Adipocyte (in vitro differentiated cells): ENCODE measurements around the gene VSX1.
A peak's percentile ranks its signal among the peaks of the same experiment; 100 is the strongest.

Experiments
- DNase-seq: peaks from one replicate; pipeline ENCODE4 v3.0.0-alpha.2; 2015; ENCODE audit warnings: low read depth
- H3K27me3 ChIP-seq: replicated peaks from 2 replicates; pipeline ENCODE4 v1.7.0; 2013; ENCODE audit warnings: mild to moderate bottlenecking, low read length, moderate library complexity; ENCODE audit not compliant: control insufficient read depth, insufficient read depth
- H3K36me3 ChIP-seq: 2 replicates; pipeline ENCODE4 v1.7.0; 2013; ENCODE audit warnings: low read length, mild to moderate bottlenecking, moderate library complexity; ENCODE audit not compliant: control insufficient read depth, insufficient read depth, severe bottlenecking
- H3K4me1 ChIP-seq: 2 replicates; pipeline ENCODE4 v1.7.0; 2013; ENCODE audit warnings: mild to moderate bottlenecking, low read length, moderate library complexity; ENCODE audit not compliant: control insufficient read depth, insufficient read depth
- H3K4me3 ChIP-seq: 2 replicates; pipeline ENCODE4 v1.7.0; 2013; ENCODE audit warnings: mild to moderate bottlenecking, low read length, moderate library complexity
- H3K9ac ChIP-seq: 2 replicates; pipeline ENCODE4 v1.7.0; 2013; ENCODE audit warnings: mild to moderate bottlenecking, low read length, moderate library complexity
- H3K9me3 ChIP-seq: 2 replicates; pipeline ENCODE4 v1.7.0; 2013; ENCODE audit warnings: mild to moderate bottlenecking, low read length, moderate library complexity; ENCODE audit not compliant: control insufficient read depth

Gene VSX1

DNA sequence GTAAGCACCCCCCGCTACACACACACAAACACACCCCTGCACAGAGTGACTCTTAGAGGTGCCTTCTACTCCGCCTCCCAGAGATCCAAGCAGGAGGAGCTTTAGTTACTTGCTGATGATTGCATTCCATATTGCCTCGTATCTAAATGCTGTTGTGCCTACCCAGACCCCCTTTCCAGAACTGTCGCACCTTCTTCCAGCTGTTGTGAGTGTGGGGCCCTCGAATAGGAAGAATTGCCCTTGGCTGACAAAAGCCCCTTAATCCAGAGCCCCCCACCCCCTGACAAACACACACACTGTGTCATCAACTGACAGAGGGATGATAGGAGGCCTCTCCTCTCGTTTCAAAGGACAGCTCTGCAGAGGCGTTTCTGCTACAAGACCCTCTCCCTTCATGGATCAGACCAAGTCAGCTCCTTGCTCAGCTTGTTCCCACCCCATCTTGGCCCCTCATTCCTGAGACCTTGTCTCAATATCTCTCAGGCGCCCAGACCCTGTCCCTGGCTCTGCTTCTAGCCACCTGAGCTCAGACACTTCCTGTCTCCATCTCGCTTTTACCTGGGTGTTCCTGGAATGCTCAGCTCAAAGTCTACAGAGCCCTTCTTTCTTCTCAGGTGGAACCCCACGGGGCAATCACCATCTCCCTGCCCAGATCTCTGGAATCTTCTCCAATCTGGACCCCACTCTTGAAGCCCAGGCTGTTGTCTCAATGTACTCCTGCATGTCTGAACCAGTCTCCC, 4.0 kb upstream of the VSX1 start:
- Histone ChIP-seq H3K4me3 (no peak overlapping the region), H3K9ac (no peak overlapping the region), H3K9me3 (no peaks in the 10 kb centered on the region), H3K36me3 (no peaks in the 10 kb centered on the region), H3K4me1 (peaks cover 8% of the 10 kb centered on the region), H3K27me3 (peaks cover 86% of the 10 kb centered on the region)
- DNase-seq = no peak

DNA sequence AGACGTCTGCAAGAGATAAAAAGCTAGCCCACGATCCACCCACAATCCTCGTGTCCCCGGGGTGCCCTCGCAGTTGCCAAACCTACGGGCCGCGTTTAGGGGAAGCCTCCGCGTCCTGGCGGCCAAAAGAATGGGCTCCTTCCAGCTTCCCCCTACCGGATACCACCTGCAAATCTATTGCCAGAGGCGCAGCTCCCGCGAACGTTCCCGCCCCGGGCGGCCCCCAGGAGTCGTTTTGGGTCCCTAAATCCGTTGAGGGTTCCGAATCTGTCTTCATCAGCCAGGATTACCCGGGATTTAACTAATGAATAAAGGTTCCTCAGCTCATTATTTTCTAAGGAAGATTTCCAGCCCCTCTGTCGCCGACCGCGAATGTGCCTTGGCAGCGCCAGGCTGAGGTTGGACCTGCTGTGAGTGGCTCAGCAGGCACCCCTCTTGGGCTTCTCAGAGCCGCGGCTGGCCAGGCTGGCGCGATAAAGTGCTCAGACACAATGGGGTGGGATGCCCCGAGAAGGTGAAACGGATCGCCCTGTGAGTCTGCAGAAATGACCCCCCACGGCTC, 2.8 kb upstream of the VSX1 start:
- peak; percentile 9 for DNase-seq

DNA sequence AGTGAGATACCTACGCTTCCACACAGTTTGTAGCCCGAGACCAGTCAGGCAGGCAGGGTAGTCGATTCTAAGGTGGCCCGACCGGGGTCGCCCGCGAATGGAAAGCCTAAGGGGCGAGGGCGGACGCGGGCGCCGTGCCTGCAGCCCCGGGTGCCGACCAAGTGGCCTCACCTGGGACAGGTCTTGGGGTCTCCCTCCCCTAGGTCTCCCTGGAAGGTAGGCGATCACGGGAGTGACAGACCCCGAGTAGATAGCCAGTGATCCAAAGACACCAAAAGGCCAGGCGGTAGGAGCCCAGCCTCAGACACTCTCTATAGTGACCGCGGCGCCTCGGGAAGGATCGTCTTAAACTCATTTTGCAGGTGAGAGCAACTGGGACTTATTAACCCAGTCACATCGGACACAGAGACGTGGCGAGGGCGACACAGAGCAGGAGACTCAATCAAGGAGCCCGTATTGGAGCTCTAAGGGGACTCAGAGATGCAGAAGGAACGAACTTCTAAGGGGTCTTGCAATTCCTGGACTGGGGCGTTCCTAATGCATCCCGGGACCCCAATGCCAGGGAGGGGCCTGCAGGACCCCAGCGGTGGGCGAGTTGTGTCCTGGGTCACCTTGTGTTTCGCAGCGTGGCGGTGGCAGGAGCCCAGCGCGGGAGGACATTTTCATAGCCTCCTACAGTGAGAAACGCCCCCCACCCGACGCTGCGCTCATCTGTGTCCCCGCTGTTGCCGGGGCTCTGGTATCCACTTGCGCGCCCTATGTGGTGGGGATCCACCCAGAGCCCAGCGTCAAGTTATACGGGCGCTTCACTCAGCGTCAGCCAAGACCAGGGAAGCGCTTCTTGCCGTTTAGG, 2.1 kb upstream of the VSX1 start:
- peaks cover 8% of the 10 kb centered on the region for H3K4me1 ChIP-seq
- peaks cover 86% of the 10 kb centered on the region for H3K27me3 ChIP-seq
- no peaks in the 10 kb centered on the region for H3K36me3 ChIP-seq
- no peaks in the 10 kb centered on the region for H3K9me3 ChIP-seq
- no peak overlapping the region for H3K4me3 ChIP-seq
- H3K9ac ChIP-seq = no peak overlapping the region
- no peak for DNase-seq

More for the DNA sequence above, 2.8 kb upstream of the VSX1 start:
- Histone ChIP-seq H3K9me3 (no peaks in the 10 kb centered on the region), H3K27me3 (peaks cover 86% of the 10 kb centered on the region), H3K4me3 (no peak overlapping the region), H3K9ac (no peak overlapping the region), H3K36me3 (no peaks in the 10 kb centered on the region), H3K4me1 (peaks cover 8% of the 10 kb centered on the region)

DNA sequence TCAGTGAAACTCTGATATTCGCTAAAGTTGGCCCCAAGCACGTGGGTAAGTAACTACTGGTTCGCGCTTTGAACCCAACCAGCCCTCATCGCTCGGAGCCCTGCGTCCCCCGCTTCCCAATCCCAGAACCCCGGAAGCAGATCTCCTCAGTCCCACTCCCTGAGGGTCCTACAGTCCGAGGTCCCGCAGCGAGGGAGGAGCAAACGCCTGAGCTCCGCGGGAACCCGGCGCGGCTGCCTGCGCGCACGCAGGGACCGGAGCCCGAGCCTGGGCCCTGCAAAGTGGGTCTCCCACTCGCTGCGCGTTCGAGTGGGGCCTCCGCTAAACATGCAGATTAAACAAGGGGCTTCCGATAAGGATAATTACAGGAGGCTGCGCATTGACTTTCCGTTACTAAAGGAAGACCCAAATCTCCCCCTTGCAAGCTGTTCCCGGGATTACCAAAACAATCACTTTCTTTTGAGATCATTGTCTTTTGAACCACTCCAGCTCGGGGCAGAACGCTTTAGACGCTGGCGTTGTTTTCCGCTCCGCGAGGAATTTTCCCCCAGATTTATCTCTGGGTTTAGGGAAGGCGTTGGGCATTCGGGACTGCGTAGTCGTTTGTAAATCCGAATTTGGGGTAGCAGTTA, 1.3 kb upstream of the VSX1 start:
- H3K36me3 ChIP-seq = no peaks in the 10 kb centered on the region
- H3K27me3 ChIP-seq = peaks cover 89% of the 10 kb centered on the region
- no peak overlapping the region for H3K4me3 ChIP-seq
- no peaks in the 10 kb centered on the region for H3K9me3 ChIP-seq
- no peak for DNase-seq
- H3K9ac ChIP-seq = no peak overlapping the region
- peaks cover 8% of the 10 kb centered on the region for H3K4me1 ChIP-seq

DNA sequence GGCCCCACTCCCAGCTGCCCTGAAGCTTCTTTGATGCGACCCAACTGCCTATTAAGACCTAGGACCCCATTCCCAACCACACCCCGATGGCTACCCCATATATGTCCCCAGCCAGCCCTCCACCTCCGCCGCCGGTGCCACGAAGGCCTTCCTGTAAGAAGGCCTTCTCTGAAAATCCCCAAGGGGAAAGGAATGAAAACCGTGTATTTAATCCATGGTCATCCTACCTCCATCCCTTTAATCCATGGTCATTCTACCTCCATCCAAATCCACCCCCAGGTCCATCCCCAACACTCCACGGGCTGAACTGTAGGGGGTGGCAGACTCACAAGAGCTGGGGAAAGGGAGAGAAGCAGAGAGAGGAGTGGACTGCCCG, 545 bp upstream of the VSX1 start:
- Histone ChIP-seq H3K9me3 (no peaks in the 10 kb centered on the region), H3K4me3 (no peak overlapping the region), H3K27me3 (peaks cover 85% of the 10 kb centered on the region), H3K4me1 (peaks cover 16% of the 10 kb centered on the region), H3K9ac (no peak overlapping the region), H3K36me3 (no peaks in the 10 kb centered on the region)
- no peak for DNase-seq

DNA sequence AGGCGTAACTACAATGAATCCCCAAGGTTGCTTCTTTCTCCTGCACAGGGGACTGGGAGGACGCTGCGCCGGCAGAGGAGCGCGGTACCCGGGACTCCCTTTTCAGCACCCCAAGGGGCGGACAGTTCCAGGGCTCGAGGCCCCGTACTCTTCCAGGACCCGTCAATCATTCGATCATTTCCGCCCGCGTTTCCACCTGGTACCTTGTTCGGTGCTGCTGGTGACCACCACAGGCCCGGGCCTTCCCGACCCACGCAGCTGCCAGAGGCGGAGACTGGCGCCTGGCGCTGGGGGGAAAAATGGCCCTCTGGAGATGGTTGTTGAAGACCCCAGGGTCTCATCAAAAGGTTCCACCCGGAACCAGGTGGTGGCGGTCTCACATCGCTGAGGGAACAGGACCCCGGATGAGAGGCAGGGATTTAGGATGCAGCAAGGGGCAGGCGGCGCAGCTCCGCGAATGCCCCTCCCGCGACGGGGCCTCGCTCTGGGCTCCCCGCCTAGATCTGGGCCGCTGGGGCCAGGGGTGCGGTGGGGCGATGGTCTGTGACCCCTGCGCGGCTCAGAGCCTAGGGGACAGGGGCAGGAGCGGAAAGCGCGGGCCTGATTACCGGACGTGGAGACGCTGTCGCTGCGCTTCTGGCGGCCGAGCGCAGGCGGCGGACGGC, 744 bp downstream of the VSX1 start:
- H3K9me3 ChIP-seq = no peaks in the 10 kb centered on the region
- peak; percentile 37 for DNase-seq
- H3K4me3 ChIP-seq = no peak overlapping the region
- peaks cover 26% of the 10 kb centered on the region for H3K4me1 ChIP-seq
- H3K36me3 ChIP-seq = no peaks in the 10 kb centered on the region
- peaks cover 77% of the 10 kb centered on the region for H3K27me3 ChIP-seq
- H3K9ac ChIP-seq = no peak overlapping the region

DNA sequence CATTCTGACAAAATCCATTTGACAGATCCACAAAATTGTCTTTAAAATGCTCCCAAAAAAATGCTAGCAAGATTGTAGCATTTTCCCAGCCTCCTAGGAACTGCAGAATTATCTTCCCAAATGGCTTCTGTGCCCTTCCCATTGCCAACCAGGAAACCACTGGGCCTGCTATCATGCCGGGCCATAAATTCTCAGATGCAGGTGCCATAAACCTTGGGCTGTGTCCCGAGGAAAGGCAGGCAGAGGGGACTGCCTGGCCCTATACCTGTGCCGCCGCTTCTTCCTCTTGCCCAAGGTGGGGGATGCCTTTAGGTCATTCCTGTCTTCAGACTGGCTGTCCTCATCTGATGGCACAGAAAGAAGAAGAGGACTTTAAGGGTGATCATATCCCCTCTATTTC, 2.8 kb downstream of the VSX1 start:
- Histone ChIP-seq H3K4me3 (no peak overlapping the region), H3K27me3 (peaks cover 78% of the 10 kb centered on the region), H3K9ac (no peak overlapping the region), H3K4me1 (peaks cover 23% of the 10 kb centered on the region), H3K9me3 (no peaks in the 10 kb centered on the region), H3K36me3 (no peaks in the 10 kb centered on the region)
- DNase-seq = no peak

DNA sequence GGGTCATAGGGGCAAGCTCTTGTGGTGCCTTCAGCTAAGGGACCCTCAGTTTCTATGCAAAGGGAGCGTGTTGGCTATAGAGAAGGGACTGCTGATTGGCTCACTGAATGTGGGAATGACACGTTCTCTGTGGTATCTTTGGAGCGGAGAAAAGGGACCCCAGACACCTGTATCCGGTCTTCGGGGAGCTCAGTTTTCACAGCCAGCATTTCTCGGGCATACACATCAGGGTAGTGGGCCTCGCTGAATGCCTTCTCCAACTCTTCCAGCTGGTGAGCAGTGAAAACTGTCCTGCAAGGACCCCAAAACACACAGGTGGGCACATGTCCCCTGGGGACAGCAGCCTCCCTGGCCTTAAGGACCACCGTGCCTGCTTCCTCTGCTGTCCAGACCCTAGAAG, 3.3 kb downstream of the VSX1 start:
- Histone ChIP-seq H3K9me3 (no peaks in the 10 kb centered on the region), H3K9ac (no peak overlapping the region), H3K36me3 (no peaks in the 10 kb centered on the region), H3K27me3 (peaks cover 78% of the 10 kb centered on the region), H3K4me1 (peaks cover 23% of the 10 kb centered on the region), H3K4me3 (no peak overlapping the region)
- DNase-seq = no peak

DNA sequence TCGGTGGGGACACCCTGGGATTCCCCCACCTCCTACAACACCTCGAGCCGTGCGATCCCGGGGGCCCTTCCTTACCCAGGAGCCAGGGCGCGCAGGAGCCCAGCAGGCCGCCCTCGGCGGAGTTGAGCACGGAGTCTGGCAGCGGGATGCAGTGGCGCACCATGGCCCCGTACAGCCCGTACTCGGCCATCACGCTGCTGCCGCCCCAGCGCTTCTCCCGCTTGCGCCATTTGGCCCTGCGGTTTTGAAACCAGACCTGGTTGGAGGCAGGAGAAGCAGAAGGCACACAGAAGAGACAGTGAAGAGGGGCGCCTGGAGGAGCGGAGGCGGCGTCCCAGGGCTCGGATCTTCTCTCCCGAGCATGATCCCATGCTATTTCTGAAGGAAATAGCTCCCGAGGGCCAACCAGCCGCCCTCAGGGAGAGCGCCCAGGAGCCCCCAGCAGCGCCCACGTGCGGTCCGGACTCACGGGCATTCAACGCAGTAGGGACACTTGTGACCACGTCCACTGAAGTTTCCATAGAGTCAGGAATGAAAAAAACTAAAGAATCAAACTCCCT, 4.3 kb downstream of the VSX1 start:
- peak; percentile 59 for DNase-seq

DNA sequence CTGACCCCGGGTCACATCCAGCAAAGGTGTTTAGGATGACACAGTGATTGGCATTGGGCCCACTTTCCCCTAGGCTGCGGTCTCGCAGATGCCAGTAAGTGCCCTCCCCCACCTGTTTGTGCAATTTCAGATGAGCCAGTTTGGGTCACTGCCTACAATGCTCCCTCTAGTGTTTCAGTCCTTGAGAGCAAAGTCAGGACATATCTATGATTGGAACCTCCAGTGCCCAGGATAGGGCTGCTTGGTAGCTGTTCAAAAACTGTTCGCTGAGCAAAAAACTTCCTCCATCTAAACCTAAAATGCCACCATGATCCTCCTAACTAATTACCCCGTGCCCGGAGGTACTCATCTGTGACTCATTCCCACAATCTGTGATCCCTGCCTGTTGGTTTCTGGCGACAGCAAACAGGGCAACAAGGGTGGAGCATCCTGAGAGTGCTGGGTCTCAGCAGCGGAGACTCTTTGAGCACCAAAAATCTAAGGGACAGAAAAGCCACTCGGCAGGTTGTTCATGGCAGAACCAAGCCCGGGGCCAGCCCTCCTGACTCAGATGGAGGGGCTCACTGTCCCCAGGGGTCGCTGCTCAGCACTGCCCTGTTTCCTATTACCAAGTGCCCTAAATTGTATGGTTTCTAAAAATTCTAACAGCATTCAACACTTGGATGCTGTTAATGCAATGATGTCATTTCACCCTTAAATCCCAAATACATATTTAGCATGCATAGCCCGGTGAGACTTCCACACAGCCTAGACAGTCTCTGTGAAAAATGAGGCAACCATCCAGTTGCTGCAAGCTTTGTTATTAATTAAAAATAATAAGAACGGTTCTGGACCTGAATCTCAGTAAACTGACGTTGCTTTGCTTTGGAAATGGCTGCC, 5.0 kb downstream of the VSX1 start:
- Histone ChIP-seq H3K9ac (no peak overlapping the region), H3K4me3 (peak overlapping the region; percentile 68), H3K4me1 (peaks cover 18% of the 10 kb centered on the region), H3K36me3 (no peaks in the 10 kb centered on the region), H3K9me3 (no peaks in the 10 kb centered on the region), H3K27me3 (peaks cover 78% of the 10 kb centered on the region)
- DNase-seq = peak; percentile 20

More for the DNA sequence above, 4.3 kb downstream of the VSX1 start:
- H3K36me3 ChIP-seq = no peaks in the 10 kb centered on the region
- no peaks in the 10 kb centered on the region for H3K9me3 ChIP-seq
- H3K4me3 ChIP-seq = peak overlapping the region; percentile 68
- peaks cover 75% of the 10 kb centered on the region for H3K27me3 ChIP-seq
- H3K9ac ChIP-seq = no peak overlapping the region
- peaks cover 18% of the 10 kb centered on the region for H3K4me1 ChIP-seq
